D721Med (cell line): Measurements from ENCODE around the gene AGTPBP1.
"Not testable (repeated sequence)": the region's sequence is repeated elsewhere in the genome, so short reads cannot be mapped to it uniquely, and the experiment has no call there.

Experiments used
- DNase-seq: peaks from one replicate; pipeline ENCODE4 v3.0.0; 2011; ENCODE audit warnings: low spot score; ENCODE audit not compliant: insufficient read length
- FAIRE-seq: peaks from 2 replicates; lab custom pipeline; 2011; peaks lifted over from hg19 to GRCh38; lab: Jason Lieb, UNC
- CTCF ChIP-seq: IDR thresholded peaks from 2 replicates; pipeline ENCODE4 v1.5.1; 2012; ENCODE audit warnings: mild to moderate bottlenecking, control low read depth; ENCODE audit not compliant: insufficient read depth; ENCODE audit errors: missing control alignments

Gene AGTPBP1

DNA sequence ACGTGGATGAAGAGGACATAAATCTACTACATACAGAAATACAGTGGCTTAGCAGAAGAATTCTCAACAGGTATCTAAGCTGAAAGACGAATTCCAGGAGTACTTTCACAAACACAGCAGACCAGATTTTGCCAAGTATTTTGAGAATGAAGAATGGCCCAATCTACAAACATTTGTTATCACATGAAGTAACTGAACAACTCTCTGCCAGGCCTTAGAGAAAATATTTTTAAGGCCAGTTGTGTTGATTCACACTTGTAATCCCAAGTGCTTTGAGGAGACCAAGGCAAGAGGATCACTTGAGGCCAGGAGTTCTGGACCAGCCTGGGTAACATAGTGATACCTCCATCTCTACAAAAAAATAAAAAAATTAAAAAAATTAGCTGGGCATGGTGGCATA lies 14.3 kb downstream of the AGTPBP1 start:
- FAIRE-seq (no peak), DNase-seq (no peak)
- TF ChIP-seq CTCF, result no peak

GRCh38 chr9:85726737-85727136 lies 15.0 kb downstream of the AGTPBP1 start:
- no peak for DNase-seq
- FAIRE-seq, result no peak

DNA sequence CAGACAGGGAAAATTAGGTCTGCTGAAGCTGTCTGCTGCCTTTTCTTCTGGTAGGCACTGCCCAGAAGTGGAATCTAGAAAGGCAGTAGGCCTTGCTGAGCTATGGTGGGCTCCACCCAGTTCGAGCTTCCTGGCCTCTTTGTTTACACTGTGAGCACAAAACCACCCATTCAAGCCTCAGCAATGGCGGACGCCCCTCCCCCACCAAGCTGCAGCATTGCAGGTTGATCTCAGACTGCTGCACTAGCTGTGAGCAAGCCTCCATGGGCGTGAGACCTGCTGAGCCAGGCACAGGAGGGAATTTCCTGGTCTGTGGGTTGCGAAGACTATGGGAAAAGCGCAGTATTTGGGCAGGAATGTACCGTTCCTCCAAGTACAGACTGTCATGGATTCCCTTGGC lies 18.5 kb downstream of the AGTPBP1 start:
- no peak for DNase-seq
- FAIRE-seq, result no peak
- TF ChIP-seq CTCF, result no peak

More at GRCh38 chr9:85726737-85727136, 15.0 kb downstream of the AGTPBP1 start:
- no peak for TF ChIP-seq CTCF

GRCh38 chr9:85719411-85719810 lies 22.3 kb downstream of the AGTPBP1 start:
- DNase-seq, FAIRE-seq: not testable (repeated sequence)

DNA sequence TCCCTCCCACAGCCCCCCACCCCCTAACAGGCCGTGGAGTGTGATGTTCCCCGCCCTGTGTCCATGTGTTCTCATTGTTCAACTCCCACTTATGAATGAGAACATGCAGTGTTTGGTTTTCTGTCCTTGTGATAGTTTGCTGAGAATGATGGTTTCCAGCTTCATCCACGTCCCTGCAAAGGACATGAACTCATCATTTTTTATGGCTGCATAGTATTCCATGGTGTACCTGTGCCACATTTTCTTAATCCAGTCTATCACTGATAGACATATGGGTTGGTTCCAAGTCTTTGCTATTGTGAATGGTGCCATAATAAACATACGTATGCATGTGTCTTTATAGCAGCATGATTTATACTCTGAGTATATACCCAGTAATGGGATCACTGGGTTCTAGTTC lies 23.9 kb downstream of the AGTPBP1 start:
- DNase-seq, FAIRE-seq: not testable (repeated sequence)

GRCh38 chr9:85717220-85717619 lies 24.5 kb downstream of the AGTPBP1 start:
- no peak for TF ChIP-seq CTCF
- no peak for FAIRE-seq

GRCh38 chr9:85716031-85716877 lies 25.5 kb downstream of the AGTPBP1 start:
- TF ChIP-seq CTCF, result peak; percentile 10
- DNase-seq (no peak), FAIRE-seq (no peak)

More at GRCh38 chr9:85717220-85717619, 24.5 kb downstream of the AGTPBP1 start:
- DNase-seq, result no peak

DNA sequence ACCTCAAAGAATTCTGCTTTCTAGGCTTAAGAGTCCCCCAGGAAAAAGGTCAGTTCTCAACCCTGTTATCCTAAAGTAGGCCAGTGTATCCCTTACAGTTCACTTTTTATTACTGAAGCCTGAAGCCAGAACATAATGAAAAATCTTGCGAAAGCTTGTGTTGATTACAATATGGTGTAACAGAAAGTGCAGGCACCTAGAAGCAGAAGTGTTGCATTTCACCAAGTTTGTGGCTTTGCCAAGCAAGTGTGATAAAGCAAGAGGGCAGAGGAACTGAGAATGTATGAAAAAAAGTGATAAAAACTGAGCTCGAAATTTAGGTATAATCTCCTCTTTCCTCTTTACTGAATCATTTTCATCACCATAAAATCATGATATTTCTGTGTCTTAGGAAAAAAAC lies 26.2 kb downstream of the AGTPBP1 start:
- no peak for DNase-seq
- no peak for FAIRE-seq
- TF ChIP-seq CTCF, result no peak
